WTC11 (cell line): ENCODE measurements around the gene CARD14.

Experiments used
- CBFB ChIP-seq: sonication (generic); formaldehyde crosslinking; IDR thresholded peaks from 2 replicates; pipeline ENCODE4 v1.8.1; 2022; ENCODE audit warnings: mild to moderate bottlenecking, low read depth, missing genetic modification reagents
- FOXP1 ChIP-seq: sonication (generic); formaldehyde crosslinking; IDR thresholded peaks from 2 replicates; pipeline ENCODE4 v1.8.0; 2022; ENCODE audit warnings: missing genetic modification reagents, mild to moderate bottlenecking, moderate library complexity, borderline replicate concordance
- NFE2L1 ChIP-seq: sonication (generic); formaldehyde crosslinking; IDR thresholded peaks from 2 replicates; pipeline ENCODE4 v1.8.1; 2023; ENCODE audit warnings: missing genetic modification reagents
- SMAD4 ChIP-seq: sonication (generic); formaldehyde crosslinking; IDR thresholded peaks from 2 replicates; pipeline ENCODE4 v1.8.0; 2022; ENCODE audit warnings: mild to moderate bottlenecking, missing genetic modification reagents
- TF ChIP-seq, protein P1 (sequence below): fragments of 200-600 bp; IDR thresholded peaks from 2 replicates; pipeline ENCODE4 v1.8.0; 2022; ENCODE audit warnings: antibody characterized with exemption
- TF ChIP-seq, protein P2 (sequence below): sonication (generic); formaldehyde crosslinking; IDR thresholded peaks from 2 replicates; pipeline ENCODE4 v1.8.0; 2023; ENCODE audit warnings: missing genetic modification reagents, mild to moderate bottlenecking, borderline replicate concordance
- TF ChIP-seq, protein P3 (sequence below): sonication (generic); formaldehyde crosslinking; IDR thresholded peaks from 2 replicates; pipeline ENCODE4 v1.8.0; 2022; ENCODE audit warnings: mild to moderate bottlenecking, missing genetic modification reagents

DNA sequence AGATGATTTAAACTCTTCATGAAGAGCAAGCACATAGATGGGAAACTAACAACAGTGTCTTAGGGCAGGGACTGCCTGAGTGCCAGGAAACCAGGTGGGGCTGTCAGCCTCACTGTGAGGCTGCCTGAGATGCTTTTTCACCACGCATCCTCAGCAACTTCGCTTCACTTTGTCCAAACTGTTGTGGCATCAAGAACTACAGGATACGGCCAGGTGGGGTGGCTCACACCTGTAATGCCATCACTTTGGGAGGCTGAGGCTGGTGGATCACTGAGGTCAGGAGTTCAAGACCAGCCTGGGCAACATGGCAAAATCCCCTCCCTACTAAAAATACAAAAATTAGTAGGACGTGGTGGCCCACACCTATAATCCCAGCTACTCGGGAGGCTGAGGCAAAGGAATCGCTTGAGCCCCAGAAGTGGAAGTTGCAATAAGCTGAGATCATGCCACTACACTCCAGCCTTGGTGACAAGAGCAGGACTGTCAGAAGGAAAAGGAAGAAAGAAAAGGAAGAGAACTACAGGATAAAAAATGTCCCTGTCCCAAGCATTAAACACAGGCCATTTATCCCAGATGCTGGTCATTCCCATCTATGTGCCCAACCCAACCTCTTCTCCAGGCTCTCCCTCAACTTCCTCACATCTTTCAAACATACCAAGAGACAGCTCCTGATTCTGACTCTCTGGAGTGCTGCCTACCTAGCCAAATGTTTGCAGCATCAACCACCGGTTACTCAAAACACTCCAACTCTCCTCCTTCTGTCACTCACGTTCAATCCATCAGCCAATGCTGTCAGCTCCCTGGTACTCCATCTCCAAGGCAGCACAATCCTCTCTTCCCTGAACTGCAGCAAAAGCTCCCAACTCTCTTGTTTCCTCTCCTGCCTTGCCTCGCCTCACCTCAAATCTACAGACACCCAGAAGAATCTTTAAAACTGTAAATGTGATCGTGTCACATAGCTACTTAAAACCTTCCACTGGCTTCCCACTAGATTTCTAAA lies 24.5 kb upstream of the CARD14 start:
- TF ChIP-seq CBFB (CRISPR knock-in tag), result no peak
- TF ChIP-seq, protein P1, sequence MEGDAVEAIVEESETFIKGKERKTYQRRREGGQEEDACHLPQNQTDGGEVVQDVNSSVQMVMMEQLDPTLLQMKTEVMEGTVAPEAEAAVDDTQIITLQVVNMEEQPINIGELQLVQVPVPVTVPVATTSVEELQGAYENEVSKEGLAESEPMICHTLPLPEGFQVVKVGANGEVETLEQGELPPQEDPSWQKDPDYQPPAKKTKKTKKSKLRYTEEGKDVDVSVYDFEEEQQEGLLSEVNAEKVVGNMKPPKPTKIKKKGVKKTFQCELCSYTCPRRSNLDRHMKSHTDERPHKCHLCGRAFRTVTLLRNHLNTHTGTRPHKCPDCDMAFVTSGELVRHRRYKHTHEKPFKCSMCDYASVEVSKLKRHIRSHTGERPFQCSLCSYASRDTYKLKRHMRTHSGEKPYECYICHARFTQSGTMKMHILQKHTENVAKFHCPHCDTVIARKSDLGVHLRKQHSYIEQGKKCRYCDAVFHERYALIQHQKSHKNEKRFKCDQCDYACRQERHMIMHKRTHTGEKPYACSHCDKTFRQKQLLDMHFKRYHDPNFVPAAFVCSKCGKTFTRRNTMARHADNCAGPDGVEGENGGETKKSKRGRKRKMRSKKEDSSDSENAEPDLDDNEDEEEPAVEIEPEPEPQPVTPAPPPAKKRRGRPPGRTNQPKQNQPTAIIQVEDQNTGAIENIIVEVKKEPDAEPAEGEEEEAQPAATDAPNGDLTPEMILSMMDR, result no peak
- TF ChIP-seq SMAD4, result no peak
- no peak for TF ChIP-seq FOXP1 (CRISPR knock-in tag)
- TF ChIP-seq, protein P2, sequence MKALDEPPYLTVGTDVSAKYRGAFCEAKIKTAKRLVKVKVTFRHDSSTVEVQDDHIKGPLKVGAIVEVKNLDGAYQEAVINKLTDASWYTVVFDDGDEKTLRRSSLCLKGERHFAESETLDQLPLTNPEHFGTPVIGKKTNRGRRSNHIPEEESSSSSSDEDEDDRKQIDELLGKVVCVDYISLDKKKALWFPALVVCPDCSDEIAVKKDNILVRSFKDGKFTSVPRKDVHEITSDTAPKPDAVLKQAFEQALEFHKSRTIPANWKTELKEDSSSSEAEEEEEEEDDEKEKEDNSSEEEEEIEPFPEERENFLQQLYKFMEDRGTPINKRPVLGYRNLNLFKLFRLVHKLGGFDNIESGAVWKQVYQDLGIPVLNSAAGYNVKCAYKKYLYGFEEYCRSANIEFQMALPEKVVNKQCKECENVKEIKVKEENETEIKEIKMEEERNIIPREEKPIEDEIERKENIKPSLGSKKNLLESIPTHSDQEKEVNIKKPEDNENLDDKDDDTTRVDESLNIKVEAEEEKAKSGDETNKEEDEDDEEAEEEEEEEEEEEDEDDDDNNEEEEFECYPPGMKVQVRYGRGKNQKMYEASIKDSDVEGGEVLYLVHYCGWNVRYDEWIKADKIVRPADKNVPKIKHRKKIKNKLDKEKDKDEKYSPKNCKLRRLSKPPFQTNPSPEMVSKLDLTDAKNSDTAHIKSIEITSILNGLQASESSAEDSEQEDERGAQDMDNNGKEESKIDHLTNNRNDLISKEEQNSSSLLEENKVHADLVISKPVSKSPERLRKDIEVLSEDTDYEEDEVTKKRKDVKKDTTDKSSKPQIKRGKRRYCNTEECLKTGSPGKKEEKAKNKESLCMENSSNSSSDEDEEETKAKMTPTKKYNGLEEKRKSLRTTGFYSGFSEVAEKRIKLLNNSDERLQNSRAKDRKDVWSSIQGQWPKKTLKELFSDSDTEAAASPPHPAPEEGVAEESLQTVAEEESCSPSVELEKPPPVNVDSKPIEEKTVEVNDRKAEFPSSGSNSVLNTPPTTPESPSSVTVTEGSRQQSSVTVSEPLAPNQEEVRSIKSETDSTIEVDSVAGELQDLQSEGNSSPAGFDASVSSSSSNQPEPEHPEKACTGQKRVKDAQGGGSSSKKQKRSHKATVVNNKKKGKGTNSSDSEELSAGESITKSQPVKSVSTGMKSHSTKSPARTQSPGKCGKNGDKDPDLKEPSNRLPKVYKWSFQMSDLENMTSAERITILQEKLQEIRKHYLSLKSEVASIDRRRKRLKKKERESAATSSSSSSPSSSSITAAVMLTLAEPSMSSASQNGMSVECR (CRISPR knock-in tag), result no peak
- TF ChIP-seq NFE2L1 (CRISPR knock-in tag), result no peak
- TF ChIP-seq, protein P3, sequence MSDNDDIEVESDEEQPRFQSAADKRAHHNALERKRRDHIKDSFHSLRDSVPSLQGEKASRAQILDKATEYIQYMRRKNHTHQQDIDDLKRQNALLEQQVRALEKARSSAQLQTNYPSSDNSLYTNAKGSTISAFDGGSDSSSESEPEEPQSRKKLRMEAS, result no peak
